NCI-H146 (cell line): ENCODE measurements around the gene PRKG1.
"Not testable (repeated sequence)": the region's sequence is repeated elsewhere in the genome, so short reads cannot be mapped to it uniquely, and the experiment has no call there.

ENCODE experiments used
- DNase-seq: peaks from one replicate; lab custom pipeline; 2025; lab: John Stamatoyannopoulos, UW

Gene PRKG1

DNA sequence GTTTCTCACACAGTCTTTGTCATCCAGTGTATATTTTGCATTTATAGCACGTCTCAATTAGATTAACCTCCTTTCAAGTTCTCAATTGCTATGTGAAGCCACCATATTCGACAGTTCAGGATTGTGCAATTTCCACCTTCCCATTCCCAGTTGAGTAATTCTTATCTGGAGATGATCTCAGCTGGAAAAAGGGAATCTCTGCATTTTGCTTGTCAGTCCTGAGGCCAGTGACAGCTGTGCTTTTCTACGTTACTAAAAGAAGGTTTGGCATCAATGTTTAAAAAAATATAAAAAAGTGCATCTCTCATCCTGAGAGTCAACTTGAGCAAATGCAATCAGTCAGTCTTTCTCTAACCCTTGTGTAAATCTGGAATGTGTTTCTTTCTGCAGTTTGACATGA is 247.7 kb downstream of the PRKG1 start:
- no peak for DNase-seq

DNA sequence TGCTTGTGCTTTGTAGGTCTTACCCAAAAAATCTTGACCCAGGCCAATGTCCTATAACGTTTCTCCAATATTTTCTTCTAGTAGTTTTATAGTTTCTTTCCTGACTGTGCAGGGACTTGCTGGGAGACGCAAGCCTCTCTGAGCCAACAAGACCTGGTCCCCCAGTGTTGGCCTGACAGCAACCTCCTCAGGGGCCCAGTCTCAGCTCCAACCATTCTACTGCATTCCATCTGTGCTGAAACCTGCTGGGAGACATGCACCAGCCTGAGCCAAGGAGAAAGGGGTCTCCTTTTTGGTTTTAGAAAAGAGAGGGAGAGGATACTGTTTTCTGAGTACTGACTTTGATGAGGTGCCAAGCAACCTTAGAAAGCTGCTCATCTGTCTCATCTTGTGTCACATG is 251.4 kb downstream of the PRKG1 start:
- no peak for DNase-seq

DNA sequence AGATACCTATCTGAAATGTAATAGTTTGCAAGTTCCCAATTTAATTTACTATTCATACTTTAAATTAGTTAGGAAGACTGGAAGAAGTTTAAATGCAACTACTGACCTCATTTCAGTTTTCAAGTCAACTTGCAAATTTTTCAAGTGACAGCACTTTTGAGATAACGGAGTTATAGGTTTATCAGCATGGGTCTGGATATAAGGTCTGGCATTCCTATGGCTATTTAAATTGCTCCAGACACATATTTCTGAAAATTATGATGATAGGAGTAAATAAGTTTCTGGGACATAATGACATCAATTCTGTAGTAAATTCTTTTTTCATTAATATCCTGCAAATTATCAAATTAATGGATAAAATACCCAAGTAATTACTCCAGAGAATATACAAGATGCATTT is 251.9 kb downstream of the PRKG1 start:
- DNase-seq = no peak

DNA sequence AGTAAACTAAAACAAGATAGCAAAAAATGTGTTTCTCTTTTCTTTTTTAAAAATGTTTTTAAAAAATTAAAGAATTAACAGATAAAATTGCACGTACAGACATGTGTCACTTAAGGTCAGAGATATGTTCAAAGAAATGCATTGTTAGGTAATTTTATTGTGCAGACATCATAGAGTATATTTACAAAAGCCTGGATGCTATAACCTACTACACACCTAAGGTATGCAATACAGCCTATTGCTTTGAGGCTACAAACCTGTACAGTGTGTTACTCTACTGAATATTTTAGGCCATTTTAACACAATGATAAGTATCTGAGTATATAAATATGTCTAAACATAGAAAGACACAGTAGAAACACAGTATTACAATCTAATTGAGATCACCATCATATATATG is 253.1 kb downstream of the PRKG1 start:
- no peak for DNase-seq

DNA sequence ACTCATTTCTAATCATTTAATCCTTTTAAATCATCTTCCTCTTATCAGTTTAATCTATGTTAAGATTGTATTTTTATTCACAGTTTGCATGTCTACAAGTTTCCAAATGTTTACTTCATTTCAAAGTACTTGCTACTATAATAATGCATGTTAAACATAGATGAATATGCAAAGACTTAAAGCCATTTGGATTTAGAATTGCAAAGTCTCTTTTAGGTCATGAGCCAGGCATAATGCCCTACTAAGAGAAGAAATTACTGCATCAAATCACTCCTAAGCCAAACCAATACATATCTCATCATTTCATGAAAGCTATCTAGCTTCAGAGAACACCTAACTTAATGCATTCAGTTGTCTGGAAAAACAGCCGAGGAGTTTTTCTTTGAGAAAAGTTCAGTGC is 266.1 kb downstream of the PRKG1 start:
- no peak for DNase-seq

DNA sequence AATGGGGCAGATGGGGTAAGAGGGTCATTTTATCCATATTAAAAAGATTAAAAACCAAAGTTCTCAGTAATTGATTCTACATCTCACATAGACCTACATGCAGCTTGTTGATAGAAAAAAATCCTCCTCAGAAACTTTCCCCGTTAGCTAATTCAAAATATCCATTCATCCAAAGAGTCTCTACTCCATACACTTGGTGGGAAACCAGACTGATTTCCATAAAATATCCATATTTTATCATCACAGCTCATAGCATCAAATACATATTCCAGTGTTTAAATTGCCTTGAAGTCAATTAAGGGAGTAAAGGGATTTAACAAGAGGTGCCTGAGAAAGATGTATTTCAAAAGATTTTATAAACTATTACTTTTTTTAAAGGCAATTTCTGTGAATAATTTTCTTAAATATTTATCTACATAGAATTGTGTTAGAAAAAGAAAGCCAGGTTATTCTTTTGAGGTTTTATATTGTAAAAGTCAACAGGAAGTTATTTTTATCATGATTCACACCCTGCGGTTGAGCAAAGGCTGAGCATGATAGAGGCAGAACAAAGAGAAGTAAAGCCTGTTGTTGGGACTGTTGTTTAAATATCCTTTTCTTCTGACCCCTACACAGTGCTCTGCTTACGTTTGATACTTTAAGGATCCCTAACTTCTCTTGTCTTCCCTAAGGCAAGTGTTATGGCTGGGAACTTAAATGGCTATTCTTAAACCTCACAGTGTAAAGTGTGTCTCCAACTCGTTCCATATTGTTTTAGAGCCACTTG is 266.7 kb downstream of the PRKG1 start:
- no peak for DNase-seq

DNA sequence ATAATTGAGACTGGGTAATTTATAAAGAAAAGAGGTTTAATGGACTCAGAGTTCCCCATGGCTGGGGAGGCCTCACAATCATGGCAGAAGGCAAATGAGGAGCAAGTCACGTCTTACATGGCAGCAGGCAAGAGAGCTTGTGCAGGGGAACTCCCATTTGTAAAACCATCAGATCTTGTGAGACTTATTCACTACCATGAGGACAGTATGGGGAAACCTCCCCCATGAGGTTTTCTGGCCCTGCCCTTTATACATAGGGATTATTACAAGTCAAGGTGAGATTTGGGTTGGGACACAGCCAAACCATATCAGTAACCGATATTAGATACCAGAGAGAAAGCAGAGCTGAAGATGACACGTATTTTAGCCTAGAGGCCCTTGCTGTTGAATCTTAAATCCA is 267.5 kb downstream of the PRKG1 start:
- not testable (repeated sequence) for DNase-seq

DNA sequence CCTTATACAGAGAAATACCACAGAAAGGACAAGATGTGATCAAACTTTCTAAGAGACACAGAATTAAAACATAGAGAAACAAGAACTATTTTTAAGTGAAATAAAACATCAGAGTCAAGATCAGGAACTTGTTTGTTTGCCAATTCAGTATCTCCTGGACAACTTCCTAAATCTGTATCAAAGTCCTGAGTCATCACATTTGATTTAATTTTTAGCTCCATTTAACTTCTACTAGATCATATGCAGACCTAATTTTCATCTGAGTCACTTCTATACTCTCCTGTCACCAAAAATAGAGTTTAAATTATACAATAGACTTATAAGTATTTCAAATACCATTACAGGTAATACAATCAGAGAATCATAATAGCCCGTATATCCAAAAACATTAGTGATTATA is 268.1 kb downstream of the PRKG1 start:
- DNase-seq = no peak

DNA sequence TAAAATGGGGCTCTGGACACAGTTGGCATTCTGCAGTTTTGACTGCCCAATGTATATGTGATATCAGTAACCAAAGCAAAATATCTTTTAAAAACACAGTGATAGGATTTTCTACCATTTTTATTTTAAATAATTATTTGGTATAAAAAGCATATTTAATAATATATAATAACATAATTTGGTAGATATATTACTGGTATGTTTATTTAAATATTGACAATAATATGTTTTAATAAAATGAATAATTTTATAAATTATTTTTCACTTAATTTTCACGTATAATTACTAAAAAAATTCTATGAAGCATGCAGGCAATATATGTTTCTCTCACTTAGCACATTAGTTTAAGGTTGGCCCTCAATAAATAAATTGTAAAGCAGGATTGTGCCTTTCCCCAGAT is 269.1 kb downstream of the PRKG1 start:
- DNase-seq = no peak

DNA sequence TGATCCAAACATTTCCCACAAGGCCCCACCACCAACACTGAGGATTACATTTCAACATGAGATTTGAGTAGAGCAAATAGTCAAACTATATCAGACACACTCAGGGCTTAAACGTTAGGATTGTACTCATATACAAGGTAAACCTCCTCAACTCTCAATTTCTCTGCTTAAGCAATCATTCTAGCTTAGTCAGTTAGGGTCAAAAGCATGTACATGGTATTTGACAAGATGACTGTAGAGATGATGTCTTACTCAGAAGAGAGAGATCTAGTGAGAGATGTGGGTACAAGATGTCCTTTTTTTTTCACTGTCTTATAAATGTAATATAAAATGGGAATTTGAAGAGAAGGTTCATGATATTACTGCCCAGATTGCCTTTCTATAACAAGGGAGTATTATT is 270.1 kb downstream of the PRKG1 start:
- DNase-seq = no peak

DNA sequence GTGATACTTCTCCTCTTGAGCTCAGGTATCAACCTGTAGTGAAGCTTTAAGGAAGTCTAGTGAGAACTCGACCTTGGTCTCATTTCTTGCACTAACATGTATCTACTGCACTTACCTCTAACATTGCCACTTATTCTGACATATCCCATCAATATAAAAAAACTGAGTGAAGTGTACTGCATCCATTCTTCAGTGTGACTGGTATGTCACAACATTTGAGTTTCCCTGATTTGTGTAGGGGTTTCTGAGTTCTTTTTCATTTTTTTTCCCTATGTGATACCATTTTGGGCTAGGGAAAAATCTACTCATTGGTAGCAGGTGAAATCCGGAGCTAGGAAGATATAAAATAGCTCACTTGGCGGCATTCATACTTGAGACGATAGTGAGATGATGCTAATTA is 274.3 kb downstream of the PRKG1 start:
- DNase-seq = no peak

DNA sequence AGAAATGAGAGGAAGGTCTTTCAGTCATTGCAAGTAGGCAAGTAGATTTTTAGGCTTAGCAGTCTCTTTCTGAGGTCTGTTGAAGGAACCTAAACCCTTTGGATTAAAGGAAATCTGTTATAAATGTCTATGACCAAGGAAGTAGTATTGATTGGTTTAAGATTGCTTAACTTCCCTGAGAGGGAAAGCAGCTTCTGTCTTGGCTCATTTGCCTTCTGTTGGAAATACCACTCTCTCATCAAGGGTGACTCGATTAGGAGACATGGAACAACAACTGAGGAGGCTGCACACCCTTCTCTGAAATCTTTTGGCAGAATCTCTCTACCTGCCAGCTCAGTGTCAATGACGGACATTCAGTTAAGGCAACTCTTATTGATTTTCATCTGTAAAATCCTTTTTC is 282.9 kb downstream of the PRKG1 start:
- DNase-seq = no peak

DNA sequence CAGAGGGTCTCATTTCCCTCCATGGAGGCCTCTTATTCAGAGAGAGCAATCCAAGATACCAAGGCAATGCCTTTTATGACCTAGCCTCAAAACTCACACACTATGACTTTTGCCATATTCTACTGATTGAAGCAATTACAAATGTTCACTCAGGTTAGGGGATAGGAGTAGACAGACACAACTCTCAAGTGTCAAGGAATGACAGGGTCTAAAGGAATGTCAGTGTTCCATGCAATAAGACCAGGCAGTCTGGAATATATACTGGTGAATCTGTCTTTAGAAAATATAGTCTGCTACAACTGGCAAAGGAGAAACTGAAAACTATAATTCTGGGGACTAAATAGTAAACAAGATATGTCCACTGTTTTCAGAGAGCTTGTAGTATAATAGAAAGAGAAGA is 283.9 kb downstream of the PRKG1 start:
- DNase-seq = no peak

DNA sequence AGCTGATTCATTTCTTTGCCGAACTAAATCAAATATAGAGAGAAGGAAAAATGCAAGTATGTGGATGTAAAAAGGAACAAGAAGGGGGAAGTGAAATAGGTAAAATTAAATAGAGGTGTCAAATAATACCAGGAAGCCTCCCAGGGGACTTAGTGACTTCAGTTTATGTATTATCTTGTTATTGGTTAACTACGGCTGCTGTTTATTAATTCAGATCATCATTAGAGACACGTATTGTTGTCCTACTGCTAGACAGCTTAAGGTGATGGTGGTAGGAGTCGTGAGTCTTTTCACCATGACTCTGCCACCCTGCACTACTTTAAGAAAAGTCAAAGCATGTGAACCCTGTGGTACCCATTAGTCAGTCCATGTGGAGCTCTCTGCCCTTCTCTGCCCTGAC is 289.1 kb downstream of the PRKG1 start:
- no peak for DNase-seq

DNA sequence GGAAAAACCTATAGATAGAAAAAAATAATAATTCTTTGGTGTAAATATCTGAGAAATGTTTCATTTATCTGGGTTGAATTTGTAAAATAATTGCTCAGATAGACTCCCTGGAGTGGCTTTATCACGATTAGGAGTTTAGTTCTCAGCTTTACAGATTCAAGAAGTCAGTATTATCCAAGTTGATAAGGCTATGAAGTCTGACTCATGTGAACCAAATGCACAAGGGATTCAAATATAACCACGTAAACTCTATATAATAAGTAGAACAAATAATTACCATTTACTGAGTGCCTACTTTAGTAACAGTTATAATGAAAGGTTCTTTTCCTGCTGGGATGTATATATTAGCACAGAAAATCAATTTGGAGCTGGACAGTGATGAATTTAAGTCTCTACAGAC is 290.4 kb downstream of the PRKG1 start:
- no peak for DNase-seq

DNA sequence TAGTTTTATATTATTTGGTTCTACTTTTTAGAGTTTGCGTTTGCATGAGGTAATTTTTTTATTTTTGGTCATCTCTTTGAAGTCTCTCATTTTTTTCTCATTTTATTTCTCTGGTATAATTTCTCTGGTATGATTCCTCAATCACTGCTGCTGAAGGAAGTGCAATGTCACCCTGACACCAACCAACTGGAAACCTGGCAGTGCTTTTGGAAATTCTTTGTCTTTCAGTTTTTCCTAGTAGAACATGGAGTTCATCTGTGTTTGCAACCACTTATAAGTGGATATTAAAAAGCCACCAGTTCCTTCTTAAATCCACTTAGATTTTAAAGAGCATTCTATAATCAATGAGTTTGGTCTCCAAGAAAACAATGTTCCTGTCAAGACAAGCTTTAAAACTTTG is 291.8 kb downstream of the PRKG1 start:
- DNase-seq = no peak

DNA sequence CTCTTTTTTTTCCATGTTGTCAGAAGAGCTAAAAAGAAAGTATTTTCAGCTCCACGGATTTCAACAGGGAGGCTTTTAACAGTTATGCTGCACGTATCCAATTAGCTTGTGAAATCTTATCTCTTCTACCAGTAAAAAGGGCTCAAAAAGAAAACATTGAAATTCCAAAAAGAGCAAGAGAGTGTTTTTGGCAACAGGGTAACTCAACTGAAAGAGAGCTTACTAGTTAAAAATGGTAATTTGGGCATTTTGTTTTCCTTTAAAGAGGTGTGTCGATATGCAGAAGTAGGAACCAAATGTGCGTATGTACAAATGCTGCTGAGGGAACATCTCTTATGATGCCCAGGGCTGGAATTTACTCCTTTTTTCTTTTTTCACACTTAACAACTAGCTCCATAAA is 292.8 kb downstream of the PRKG1 start:
- no peak for DNase-seq

DNA sequence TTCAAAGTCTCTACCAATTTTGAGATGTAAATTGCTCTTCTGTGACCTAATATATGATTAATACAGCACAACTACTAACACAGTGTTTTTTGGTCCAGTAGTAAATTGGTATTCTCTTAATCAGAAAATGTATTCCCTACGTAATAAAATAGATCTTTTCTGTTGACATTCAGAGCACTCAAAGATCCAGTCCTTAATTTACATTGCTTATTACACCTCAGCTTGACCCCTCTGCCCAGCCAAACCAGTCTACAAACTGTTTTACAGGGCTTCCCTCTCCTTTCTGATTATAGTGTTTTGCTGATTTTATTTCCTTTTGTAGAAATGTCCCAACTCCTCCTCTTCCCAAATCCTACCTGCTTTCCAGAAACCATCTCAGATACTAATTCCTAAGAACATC is 293.4 kb downstream of the PRKG1 start:
- no peak for DNase-seq

DNA sequence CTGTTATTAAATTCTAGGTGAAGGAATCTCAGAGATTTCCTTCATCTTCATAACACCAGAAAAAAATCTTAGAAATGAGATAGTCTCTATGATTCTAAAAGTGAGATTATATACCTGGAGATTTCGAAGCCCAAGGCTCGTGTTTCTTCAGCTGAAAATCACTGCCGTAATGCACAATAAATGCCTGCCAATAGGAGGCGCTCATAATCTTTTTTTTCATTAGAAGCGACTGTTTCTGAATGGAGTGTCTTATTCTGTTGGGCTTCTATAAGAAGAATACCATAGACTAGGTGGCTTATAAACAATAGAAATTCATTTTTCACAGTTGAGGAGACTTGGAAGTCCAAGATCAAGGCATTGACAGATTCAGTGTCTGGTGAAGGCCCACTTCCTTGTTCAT is 294.7 kb downstream of the PRKG1 start:
- DNase-seq = no peak

DNA sequence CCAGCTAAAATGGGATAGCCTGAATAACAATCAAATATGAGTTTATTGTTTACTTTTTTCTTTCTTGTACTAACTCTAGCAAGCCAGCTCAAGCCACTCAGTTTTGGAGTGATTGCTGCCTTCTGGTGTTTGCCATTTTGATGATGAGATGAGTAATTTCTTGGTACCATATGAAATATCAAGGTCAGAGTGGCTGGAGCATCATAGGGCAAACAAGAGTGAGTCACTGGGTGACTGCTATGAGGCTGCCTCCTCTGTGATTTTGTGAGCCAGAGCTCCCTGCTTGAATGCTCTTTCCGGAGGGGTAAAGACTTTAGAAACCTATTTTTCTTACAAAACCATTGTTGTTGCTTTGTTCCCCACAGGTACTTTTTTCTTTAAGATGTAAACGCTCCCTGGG is 295.6 kb downstream of the PRKG1 start:
- no peak for DNase-seq

DNA sequence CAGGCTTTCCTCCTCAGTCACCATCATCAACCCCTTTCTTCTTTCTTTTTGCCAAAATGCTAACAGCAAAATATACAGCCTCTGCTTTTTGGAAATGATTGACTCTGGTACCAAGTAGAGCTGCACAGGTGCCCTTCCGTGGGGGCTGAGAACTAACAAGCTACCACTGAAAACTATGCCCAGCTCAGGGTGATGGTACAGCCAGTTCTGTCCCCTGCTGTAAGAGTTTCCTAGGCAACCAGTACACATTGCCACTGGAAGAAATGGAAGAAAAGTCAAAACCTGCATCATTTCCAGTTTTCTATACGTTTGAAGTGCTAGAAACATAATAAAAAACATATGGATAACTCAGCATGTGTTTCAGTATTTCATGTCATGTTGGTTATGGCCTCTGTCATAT is 297.5 kb downstream of the PRKG1 start:
- no peak for DNase-seq

DNA sequence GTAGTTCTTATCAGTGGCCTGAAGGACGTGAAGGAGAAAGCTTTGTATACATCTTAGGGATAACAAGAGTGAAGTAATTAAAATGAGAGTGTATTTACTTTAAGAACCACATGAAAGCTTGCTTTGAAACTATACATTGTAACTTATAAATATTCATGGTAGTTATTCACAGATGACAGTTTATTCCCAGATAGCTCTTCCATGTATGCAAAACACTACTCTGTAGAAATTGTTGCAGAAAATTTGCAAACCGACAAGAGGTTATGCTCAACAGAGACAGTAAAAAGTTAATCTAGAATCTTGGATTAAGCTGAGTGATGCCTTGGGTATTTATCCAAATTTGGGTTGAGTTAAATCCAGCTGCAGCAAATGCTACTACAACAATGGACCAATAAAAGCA is 301.5 kb downstream of the PRKG1 start:
- DNase-seq = no peak

DNA sequence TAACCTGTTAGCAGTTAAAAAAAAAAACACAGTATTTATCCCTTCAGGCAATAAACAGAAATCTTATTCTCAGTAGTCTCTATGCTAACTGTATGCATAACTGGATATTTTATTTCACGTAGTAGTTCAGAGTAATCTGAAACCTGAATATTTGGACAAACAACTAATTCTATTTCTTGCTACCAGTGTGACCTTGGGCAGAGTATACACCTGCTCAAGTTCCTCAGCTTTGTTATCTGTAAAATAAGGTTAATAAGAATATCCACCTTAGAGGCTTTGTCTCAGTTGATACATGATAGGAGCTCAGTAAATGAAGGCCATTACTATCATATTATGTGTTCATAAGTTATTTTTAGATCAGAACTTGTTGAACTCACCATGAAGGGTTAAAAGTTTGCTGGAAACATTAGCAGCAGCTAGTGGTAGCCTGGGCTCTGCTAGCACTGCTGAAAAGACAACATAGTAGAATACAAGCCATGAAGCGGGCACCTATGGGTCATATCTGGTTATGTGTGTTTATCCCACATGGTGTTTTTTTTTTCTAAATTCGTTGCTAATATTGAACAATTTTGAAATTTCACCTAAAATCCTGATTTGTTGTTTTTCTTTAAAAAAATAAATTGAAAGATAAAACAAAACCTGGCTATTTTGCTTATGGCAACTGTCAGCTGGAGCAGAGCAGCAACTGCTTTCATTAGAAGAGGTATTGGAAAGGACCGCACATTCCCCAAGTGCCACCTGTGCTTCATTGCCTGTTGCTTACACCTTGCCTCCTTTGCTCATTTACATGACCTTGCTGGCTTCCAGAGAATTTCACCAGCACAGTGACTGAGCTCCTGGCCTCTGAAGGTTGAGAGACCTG is 303.0 kb downstream of the PRKG1 start:
- DNase-seq = no peak
